ENCODE data around the gene R3HCC1L. TPM values are rescaled to one million over a fixed set of nuclear protein-coding genes. Genes with fewer than 3 reads are reported as not detected.
A peak's percentile ranks its signal among the peaks of the same experiment; 100 is the strongest.

R3HCC1L gene
- total and polyA plus RNA-seq, 9 of the 15 experiments (the other 6 are each of a cell fraction or from before 2014, with no cell fraction given), result 9.1 to 17.8 (median 12.6) TPM

DNA sequence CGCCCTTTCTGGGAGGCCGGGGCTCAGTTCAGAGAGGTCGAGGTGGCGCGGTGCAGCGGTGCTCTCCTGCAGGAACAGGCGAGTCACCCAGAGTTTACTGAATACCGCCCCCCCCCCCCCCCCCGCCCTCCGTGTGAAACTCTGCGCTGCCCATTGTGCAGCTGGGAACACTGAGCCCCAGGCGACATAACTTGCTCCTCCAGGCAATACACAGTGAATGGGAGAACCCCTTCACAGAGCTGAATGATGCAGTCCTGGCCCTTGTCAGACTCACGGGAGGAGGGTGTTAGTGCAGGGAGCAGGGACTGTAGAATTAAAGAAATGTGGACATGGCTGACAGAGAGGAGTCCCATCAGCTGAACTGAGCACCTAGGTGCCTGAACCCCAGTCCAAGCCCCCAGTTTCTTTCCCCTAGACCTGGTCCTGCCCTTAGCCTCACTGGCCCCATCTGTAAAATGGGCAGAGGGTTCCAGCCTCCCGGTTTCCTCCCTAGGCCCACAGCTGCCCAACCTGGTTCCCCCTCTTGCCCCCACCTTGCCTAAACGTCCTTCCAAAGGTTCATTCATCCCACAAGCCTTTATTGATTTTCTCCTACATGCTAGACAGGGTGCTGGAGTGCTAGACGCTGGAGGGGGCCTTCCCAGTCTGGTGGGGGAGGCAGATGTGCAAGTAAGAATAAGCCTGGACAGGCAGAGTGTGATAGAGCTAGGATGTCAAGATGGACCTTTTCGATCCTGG, 134.4 kb downstream of the R3HCC1L start (continued):
- TF ChIP-seq, protein P1, sequence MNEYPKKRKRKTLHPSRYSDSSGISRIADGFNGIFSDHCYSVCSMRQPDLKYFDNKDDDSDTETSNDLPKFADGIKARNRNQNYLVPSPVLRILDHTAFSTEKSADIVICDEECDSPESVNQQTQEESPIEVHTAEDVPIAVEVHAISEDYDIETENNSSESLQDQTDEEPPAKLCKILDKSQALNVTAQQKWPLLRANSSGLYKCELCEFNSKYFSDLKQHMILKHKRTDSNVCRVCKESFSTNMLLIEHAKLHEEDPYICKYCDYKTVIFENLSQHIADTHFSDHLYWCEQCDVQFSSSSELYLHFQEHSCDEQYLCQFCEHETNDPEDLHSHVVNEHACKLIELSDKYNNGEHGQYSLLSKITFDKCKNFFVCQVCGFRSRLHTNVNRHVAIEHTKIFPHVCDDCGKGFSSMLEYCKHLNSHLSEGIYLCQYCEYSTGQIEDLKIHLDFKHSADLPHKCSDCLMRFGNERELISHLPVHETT (CRISPR knock-in tag; conservative IDR thresholded peaks at IDR 0.05 in 1 of 2, IDR thresholded peaks at IDR 0.05 in 1 of 2), result no peak
- TF ChIP-seq ADNP (tag; IDR thresholded peaks at IDR 0.05) (peak; percentile 83), HSF4 (CRISPR knock-in tag; IDR thresholded peaks at IDR 0.05; ENCODE audit: borderline replicate concordance) (no peak), SMARCA5 (IDR thresholded peaks at IDR 0.05) (peak; percentile 76), XRCC4 (IDR thresholded peaks at IDR 0.05; ENCODE audit: extremely low read depth, insufficient read depth, insufficient read length) (no peak), POLR3G (IDR thresholded peaks at IDR 0.05; ENCODE audit: extremely low read depth, insufficient read length, insufficient replicate concordance) (no peak)
- TF ChIP-seq, protein P2, sequence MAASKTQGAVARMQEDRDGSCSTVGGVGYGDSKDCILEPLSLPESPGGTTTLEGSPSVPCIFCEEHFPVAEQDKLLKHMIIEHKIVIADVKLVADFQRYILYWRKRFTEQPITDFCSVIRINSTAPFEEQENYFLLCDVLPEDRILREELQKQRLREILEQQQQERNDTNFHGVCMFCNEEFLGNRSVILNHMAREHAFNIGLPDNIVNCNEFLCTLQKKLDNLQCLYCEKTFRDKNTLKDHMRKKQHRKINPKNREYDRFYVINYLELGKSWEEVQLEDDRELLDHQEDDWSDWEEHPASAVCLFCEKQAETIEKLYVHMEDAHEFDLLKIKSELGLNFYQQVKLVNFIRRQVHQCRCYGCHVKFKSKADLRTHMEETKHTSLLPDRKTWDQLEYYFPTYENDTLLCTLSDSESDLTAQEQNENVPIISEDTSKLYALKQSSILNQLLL (CRISPR knock-in tag; IDR thresholded peaks at IDR 0.05; ENCODE audit: borderline replicate concordance), result no peak
